ENCODE measurements around the gene ZNF526.

- no peak for TF ChIP-seq SPI1 (IDR thresholded peaks at IDR 0.05; ENCODE audit: low read depth, low read length)
- no peak for TF ChIP-seq POLR2AphosphoS5 (IDR thresholded peaks at IDR 0.05; ENCODE audit: low read depth, low read length)
Observed at GRCh38 chr19:42197375-42197817, 22.7 kb upstream of the ZNF526 start.
